HK-2 (cell line): ENCODE results near the gene CNIH3.
A peak's percentile ranks its signal among the peaks of the same experiment; 100 is the strongest.
"Not testable (repeated sequence)": the region's sequence is repeated elsewhere in the genome, so short reads cannot be mapped to it uniquely, and the experiment has no call there.

ENCODE experiments used
- DNase-seq: peaks from one replicate; pipeline ENCODE4 v3.0.0-alpha.2; 2018; ENCODE audit not compliant: unreplicated experiment

The CNIH3 gene

DNA sequence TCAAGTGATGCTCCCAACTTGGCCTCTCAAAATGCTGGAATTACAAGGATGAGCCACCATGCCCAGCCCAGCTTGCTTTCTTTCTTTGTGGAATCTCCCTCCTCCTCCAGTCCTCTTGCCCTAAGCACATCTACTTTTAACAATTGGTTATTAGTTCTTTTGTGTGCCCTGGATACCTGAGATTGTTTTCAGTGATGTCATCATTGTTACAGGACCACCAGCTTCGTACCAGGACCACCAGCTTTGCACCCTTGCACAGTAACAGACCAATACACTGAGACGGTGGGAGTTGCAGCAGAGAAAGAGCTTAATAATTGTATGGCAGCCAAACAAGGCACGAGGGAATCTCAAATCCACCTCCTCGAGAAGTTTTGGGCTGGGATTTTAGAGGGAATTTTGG, 71.3 kb downstream of the CNIH3 start:
- no peak for DNase-seq

DNA sequence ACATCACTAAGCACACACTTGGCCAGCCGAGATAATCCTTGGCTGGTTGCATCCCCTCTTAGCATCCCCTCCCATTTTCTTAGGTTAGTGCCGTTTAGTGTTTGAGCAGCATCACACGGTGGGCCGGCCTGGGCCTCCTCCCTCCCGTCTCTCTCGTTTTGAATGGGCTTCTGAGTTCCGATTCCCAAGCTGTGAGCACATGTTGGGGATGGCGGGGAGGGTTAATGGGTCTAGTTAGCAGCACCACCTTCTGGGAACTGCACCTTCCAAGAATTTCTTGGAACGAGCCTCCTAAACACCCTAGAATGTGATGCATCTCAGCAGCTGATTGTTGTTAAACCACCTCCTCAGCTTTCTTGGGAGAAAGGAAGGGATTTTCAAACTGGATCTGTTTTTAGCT, 73.3 kb downstream of the CNIH3 start:
- no peak for DNase-seq

DNA sequence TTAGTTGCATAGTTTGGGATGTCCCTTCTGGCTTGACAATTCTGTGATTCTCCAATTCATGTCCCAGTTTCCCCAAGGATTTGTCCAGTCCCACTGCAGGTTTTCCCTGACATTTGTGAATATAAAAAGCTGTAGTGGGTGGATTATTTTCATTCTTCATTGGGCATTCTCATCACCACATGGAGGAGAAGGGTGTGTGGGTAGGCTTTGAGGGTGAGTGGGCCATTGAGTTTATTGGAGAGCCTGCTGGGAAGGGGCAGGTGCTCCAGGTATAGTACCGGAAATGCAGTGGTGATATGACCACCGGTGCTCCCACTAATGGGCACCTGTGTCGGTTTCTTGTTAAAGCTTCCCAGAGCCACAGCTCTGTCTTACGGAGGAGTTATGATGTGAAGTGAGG, 74.5 kb downstream of the CNIH3 start:
- DNase-seq = no peak

DNA sequence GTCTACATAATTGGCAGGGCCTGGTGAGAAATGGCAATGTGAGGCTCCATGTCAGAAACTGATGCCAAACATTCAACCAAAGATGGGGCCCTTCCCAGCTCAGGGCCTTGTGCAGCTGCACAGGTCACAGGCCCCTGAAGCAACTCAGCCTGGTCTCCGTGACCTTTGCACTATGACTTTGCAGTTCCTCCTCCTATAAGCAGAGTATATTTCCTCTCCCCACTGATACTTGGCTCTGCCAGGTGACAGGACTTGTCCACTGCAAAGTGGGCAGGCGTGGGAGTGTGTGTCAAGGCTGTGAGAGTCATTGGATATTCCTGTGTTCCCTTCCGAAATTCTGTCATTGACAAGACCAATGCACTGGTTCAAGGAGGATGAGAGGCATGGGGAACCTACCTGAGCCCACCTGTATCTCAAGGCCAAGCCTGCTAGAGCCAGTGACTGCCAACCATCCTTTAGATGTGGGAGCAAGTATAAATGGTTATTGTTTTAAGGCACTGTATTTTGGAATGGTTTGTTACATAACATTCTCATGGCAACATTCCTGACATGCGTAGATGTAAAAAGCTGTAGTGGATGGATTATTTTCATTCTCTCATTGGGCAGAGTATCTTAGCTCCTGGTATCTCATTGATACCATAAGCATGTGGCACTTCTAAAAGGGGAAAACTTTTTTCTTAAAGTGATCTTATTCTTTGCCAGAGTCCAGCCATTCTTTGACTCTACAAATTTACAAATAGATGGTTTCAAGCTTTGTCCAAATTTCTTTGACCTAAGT, 75.2 kb downstream of the CNIH3 start:
- no peak for DNase-seq

DNA sequence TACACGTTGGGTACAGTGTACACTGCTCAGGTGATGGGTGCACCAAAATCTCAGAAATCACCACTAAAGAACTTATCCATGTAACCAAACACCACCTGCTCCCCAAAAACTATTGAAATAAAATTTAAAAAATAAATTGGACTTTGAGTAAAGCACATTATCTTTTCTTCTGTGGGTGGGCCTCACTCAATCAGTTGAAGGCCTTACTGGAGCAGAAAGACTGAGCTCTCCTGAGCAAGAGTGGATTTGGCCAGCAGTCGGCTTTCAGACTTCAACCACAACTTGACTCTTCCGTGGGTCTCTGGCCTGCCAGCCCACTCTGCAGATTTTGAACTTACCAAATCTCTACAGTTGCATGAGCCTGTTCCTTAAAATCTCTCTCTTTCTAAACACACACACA, 78.9 kb downstream of the CNIH3 start:
- no peak for DNase-seq

DNA sequence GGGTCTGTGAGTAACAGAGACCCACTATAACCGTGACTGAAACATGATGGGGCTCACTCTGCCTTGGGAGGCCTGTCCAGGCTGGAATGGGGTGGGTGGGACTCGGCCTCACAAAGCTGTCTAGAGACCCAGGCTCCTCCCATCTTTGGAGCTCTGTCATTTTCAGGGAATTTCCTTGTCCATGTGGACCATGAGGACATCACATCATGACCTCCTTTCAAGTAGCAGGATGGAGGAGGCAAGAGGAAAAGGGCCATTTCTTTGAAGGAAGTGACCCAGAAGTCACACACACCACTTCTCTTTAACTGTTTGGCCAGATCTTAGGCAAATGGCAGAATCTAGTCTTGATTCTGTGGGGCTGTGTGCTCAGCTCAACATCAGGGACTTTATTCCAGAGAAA, 79.9 kb downstream of the CNIH3 start:
- no peak for DNase-seq

DNA sequence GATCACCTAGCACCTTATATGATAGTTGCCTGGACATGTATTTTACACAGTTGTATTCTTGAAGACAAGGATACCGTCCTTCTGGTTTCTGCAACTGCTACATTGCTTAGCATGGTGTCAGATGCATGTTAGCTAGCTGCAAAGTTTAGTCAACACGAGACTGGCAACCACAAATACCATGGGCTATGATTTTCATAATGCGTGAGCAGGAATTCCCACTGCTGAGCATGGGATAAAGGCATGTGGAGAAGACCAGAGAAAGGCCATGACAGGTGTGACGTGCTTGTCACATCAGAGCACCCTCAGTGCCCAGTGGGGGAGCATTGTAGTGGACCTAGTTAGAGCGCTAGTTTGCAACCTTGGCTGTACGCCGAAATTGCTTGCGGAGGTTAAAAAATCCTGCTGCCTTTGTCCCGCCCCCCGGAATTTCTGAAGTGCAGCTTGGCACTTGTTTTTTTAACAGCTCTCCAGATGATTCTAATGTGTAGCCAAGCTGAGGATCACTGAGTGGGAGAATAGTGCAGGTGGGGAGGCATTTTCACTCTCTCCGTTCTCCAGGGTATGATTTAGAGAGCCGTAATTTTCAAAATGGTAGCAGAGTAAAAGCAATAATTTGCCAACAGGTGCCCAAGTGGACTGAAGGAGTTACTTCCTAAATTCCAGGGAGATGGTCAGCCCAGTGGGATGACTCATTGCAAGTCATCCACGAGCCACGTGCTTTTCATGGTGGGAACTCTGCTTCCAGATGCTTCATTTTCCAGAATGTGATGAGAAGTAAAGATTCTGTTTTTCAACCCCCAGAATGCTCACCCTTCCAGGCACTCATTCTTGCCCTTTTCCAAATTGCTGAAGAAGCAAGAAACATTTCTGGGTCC, 81.0 kb downstream of the CNIH3 start:
- DNase-seq = peak; percentile 43

DNA sequence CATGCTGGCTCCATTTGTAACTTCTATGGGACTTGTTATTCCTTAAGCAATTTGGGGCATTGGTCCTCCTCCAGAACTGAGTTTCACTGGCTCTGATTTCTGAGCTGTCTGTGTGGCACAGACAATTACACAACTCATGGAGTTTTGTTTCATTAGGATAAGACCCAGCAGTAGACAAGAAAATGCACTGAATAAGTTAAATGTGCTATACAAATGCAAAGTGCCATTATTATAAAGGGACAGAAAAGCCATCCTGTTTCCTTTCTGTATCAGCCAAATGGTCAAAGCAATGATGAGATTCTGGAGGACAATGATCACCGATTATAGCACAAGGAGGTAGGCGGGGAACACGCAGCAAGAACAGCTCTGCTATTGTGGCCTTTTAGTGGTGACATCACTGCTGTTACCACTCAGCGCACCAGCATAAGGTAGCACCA, 81.9 kb downstream of the CNIH3 start:
- no peak for DNase-seq

DNA sequence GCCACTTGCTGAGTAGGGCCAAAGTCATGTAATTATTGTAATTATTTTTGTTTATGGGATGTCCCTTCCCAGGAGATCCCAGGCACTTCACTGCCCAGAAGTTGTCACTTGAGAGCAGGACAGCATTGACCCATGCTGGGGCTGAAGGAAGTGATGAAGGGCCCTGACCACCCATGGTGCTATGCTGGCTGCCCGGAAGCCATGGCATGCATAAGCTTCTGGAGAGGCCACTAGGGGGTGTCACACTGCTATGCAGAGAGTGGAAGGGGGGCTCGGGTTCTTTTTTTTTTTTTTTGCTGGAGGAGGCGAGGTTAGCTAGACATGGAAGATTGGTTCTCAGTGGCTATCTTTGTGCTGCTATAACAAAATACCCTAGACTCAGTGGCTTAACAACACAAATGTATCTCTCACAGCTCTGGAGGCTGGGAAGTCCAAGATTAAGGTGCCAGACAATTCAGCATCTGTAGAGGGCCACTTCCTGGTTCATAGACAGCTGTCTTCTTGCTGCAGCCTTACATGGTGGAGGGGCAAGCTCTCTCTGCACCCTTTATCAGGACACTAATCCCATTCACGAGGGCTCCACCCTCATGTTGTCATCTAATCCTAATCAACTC, 84.9 kb downstream of the CNIH3 start:
- no peak for DNase-seq

DNA sequence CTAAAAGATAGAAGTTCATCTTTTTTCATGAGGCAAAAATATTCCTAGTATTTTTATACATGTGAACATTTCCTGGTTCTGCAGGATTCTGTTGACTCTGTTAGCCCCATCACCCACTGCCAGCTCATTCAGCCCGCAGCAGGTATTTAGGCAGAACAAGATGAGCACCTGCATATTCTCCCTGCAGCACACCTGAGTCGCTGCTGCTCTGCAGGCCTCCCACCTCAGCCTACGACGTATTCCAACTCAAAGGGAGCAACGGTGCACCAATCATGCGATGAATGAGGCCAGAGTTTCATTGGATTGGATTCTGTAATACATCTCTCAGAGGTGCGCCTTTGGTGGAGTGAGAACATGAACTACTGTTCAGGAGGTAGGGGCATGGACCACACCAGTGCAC, 87.6 kb downstream of the CNIH3 start:
- no peak for DNase-seq

DNA sequence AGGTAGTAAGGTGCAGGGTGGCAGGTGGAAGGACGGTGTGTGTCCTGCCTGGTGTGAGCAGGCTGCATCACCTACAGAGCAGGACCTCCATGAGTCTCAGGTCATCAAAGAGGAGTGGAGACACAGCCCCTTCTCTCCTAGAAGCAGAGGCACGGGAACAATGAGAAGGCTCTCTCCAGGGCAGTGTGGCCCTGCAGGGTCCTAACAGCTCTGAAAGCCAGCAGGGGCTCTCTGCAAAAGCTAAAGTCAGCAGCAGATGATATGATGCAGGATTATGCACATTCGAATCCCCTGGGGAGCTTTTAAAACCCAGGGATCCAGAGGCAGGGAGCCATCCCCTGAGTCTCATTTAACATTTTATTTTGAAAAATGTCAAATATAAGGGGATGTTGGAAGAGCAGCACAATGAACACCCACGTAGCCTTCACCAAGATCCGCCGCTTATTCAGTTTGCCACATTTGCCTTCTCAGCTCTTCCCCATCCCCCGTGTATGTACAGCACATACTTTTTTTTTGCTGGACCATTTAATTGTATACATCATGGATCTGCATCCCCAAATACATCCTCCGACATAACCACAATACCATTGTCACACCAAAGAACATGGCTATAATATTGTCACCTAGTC, 88.1 kb downstream of the CNIH3 start:
- no peak for DNase-seq

DNA sequence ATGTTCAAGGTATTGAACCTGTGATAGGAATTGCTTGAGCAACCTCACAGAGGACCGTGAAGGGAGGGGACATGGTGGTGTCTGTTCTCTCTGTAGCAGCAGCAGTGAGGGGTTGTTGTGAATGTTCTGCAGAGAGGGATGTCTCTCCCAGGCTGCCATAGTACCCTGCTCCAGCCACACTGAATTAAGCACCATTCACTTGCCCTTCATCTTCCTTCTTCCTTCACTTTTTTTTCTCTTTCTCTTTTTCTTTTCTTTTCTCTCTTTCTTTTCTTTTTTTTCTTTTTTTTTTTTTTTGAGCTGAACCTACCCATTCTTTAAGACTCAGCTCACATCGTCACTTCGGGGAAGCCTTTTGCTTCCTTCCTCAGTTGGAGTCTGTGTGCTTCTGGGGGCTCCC, 89.5 kb downstream of the CNIH3 start:
- DNase-seq = no peak

DNA sequence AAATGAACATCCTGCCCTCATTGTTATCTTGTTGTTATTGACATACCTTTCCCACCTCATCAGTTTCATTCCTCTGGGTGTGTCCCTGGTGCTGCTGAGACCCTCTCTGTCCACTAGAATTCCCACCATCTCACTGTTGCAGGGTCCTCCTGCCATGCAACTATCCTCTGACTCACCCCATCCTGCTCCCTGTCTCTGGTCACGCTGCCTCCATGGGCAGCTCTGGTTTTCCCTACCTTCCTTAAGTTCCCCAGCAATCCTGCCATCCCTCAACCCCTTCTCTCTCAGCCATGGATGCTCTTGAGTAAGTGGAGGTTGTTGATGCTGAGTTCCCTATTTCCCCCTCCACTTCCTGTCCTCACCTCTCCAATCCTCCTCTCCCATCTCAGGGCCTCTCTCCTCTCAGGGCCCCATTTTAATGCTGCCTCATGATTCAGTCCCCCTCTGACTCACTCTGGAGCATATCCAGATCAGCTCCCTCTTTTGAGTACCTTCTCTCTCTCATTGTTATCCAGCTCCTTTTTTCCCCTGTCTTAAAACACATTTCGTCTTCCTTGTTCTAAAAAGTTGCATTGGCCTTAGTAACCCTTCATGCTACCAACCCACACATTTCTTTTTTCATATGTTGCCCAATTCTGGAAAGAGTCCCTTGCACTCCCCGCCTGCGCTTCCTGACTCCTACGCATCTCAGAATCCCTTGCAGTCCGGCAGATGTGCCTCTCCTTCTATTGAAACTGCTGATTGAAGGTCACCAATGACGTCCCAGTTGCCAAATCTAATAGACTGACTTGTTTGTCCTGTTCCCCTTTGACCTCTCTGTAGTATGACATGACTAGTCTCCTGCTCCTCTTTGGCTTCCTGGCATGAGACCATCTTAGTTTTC, 92.0 kb downstream of the CNIH3 start:
- peak; percentile 30 for DNase-seq

DNA sequence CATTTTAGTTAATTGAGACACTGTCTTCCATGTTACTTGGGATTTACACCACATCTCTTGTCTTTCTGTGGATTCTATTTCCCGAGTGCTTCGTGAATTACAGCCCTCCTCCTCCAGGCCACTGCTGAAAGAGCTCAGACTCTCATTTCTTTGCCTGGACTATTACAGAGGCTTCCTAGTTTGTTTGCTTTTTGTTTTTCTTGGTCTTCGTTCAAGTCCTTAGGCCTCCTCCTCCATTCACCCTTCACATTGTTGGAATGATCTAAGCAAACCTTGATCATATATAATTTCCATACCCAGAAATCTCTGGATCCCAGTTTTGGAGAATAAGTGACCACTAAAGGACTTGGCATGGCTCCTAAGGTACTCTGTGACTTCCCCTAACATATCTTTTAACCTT, 94.1 kb downstream of the CNIH3 start:
- DNase-seq = no peak

DNA sequence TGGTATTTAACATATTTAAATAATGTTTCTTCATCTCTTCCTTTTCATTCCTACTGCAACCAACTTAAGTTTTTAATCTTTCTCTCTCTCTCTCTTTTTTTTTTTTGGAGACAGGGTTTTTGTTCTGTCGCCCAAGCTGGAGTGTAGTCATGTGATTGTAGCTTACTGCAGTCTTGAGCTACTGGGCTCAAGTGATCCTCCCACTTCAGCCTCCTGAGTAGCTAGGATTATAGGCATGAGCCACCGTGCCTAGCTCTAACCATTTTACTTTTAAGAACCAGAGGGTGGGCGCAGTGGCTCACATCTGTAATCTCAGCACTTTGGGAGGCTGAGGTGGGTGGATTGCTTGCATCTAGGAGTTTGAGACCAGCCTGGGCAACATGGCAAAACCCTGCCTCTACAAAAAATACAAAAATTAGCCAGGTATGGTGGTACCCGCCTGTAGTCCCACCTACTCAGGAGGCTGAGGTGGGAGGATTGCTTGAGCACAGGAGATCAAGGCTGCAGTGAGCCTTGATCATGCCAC, 95.2 kb downstream of the CNIH3 start:
- not testable (repeated sequence) for DNase-seq

DNA sequence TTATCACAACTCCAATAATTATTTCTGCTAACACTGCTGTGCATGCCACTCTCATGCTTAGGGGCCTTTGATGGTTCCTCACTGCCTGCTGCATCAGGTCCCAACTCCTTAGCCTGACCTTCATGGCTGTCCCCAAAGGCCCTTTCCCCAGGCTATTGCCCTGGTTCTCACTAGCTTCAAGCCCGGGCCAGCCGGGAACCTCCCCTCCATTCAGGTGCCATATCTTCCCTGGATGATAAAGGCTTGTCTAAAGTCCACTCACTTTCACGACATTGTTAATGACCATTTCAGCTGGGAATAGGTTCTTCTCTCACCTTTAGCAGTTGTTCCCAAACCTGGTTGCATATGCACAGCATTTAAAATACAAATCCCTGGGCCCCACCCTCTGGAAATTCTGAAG, 95.8 kb downstream of the CNIH3 start:
- DNase-seq = no peak

DNA sequence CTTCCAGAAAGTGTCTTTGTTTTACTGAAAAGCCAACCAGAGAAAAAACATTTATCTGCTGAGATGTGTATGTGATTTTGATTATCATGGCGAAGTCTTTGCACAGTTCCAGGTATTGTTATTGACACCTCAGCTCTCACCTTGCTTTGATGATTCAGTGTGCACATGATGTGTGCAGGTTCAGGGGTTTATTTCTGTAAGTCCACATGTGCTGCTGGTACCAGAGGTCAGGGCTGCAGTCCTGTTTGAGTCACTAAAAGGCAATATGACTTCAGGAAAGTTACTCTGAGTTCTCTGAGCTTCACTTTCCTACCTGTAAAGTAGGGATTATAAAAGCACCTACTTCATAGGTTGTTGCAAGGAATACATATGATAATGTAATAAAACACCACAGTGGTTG, 97.1 kb downstream of the CNIH3 start:
- DNase-seq = no peak

DNA sequence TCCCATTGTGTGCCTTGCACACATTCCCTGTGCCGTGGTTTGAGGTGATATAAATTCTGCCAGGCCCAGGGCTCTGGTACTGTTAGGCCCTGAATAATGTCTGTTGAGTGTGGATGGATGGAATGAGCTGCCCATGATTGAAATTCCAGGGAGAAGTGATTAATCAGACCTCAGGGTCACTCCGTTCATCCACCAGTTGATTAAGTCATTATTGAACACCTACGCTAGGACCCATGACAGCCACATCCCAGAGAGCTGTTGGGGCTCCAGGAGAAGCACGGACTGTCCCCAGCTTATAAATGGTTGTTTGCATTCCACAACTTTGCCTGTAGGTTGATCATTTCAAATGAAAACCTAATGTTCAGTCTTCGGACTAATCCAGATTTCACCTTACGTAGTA, 98.4 kb downstream of the CNIH3 start:
- DNase-seq = no peak

DNA sequence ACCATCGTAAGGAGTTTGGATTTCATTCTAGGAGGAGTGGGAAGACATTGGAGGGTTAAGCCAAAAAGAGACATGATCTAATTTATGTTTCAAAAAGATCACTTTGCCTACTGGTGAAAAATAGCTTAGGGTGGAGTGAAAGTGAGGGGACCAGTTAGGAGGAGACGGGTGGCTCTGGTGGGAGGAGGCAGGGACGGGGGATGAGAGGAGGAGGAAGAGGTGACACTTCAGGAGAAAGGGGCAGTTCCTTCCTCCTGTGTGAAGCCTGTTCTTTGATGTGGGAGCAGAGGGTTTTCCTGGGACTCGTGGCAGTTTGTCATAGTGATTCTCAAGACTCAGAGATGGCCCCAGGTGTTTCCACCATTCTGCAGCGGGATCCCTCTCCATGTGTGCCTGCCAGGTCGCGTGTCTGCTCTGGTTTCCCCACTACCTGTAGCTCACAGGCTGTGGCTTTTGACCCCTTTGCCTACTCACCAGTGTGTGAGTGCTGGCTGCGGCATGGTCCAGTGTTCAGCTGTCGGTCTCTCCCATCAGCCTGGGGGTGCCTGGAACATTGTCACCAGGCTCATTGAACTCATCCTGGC, 102.4 kb downstream of the CNIH3 start:
- DNase-seq = no peak

DNA sequence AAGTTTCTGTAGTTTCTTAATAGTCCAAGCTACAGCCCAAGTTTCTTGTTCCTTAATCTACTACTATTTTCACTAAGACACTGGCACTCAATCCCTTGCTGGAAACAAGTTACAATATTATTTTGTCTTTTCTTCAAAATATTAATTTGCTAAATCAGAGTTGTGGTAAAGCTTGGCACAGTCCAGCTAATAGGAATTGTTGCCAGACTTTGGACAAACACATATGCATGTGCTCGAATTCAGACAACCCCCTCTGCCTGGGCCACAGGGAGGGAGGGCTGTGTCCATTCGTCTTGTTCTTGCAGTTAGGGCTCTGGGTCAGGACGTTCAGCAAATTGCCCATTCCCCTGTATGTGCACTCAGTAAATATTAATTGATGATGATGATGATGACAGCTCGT, 103.6 kb downstream of the CNIH3 start:
- DNase-seq = no peak

DNA sequence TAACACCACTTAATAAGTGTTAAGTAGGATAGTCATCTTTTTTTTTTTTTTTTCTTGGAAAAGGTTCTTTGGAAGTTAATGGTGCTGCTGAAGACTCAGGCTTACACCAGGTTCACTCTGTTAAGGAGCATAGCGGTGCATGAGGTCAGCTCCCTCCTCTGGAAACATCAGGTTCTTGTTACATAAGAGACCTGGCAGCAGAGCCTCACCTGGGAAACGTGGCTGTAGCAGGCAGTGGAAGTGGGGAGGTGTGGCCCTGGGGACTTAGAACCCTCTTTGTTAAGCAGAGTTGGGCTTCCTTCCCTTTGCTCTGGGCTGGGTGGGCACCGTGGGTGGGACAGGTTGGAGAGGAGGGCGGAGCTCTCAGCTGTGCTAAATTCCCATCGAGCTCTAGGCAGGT, 104.1 kb downstream of the CNIH3 start:
- no peak for DNase-seq
